ENCODE results near the gene LMNTD1. TPM values are rescaled to one million over a fixed set of nuclear protein-coding genes. Genes with fewer than 3 reads are reported as not detected.

The LMNTD1 gene
- total RNA-seq, 2 donors from 2014 or later: not detected

GRCh38 chr12:25524366-25524765 lies 28.7 kb downstream of the LMNTD1 start:
- H3K4me1 Mint-ChIP-seq: no peaks in the 10 kb centered on the region
- H3K27me3 Mint-ChIP-seq: no peaks in the 10 kb centered on the region
- no peak overlapping the region for H3K4me3 Mint-ChIP-seq
- no peaks in the 10 kb centered on the region for H3K36me3 Mint-ChIP-seq (ENCODE audit: low read depth)
- no peaks in the 10 kb centered on the region for H3K9me3 Mint-ChIP-seq
- no peak for ATAC-seq (replicated peaks)
- H3K27ac Mint-ChIP-seq: no peak overlapping the region

- H3K4me3 Mint-ChIP-seq: no peak overlapping the region
- ATAC-seq (replicated peaks): no peak
Observed at GRCh38 chr12:25521625-25522256, 31.3 kb downstream of the LMNTD1 start.

GRCh38 chr12:25518512-25518911 lies 34.6 kb downstream of the LMNTD1 start:
- H3K4me3 Mint-ChIP-seq: no peak overlapping the region
- H3K4me1 Mint-ChIP-seq: no peaks in the 10 kb centered on the region
- no peaks in the 10 kb centered on the region for H3K9me3 Mint-ChIP-seq
- ATAC-seq (replicated peaks): no peak
- H3K36me3 Mint-ChIP-seq (ENCODE audit: low read depth): no peaks in the 10 kb centered on the region
- no peaks in the 10 kb centered on the region for H3K27me3 Mint-ChIP-seq
- no peak overlapping the region for H3K27ac Mint-ChIP-seq

More at GRCh38 chr12:25521625-25522256, 31.3 kb downstream of the LMNTD1 start:
- H3K4me1 Mint-ChIP-seq: no peaks in the 10 kb centered on the region
- no peak overlapping the region for H3K27ac Mint-ChIP-seq
- no peaks in the 10 kb centered on the region for H3K27me3 Mint-ChIP-seq
- H3K36me3 Mint-ChIP-seq (ENCODE audit: low read depth): no peaks in the 10 kb centered on the region
- H3K9me3 Mint-ChIP-seq: no peaks in the 10 kb centered on the region

GRCh38 chr12:25504744-25505143 lies 48.3 kb downstream of the LMNTD1 start:
- Mint-ChIP-seq H3K4me3 (no peak overlapping the region), H3K36me3 (ENCODE audit: low read depth) (no peaks in the 10 kb centered on the region), H3K9me3 (no peaks in the 10 kb centered on the region), H3K27ac (no peak overlapping the region), H3K27me3 (peaks cover 15% of the 10 kb centered on the region), H3K4me1 (no peaks in the 10 kb centered on the region)
- ATAC-seq (replicated peaks): no peak

- Mint-ChIP-seq H3K4me1 (no peaks in the 10 kb centered on the region), H3K27me3 (peaks cover 17% of the 10 kb centered on the region), H3K4me3 (no peak overlapping the region), H3K9me3 (no peaks in the 10 kb centered on the region), H3K27ac (no peak overlapping the region), H3K36me3 (ENCODE audit: low read depth) (no peaks in the 10 kb centered on the region)
- no peak for ATAC-seq (replicated peaks)
Observed at GRCh38 chr12:25503666-25504065, 49.4 kb downstream of the LMNTD1 start.

- no peak for ATAC-seq (replicated peaks)
- H3K36me3 Mint-ChIP-seq (ENCODE audit: low read depth): no peaks in the 10 kb centered on the region
- no peak overlapping the region for H3K4me3 Mint-ChIP-seq
Observed at GRCh38 chr12:25502596-25502995, 50.5 kb downstream of the LMNTD1 start.

GRCh38 chr12:25502118-25502517 lies 51.0 kb downstream of the LMNTD1 start:
- no peaks in the 10 kb centered on the region for H3K9me3 Mint-ChIP-seq
- no peak overlapping the region for H3K4me3 Mint-ChIP-seq
- no peak for ATAC-seq (replicated peaks)
- no peaks in the 10 kb centered on the region for H3K4me1 Mint-ChIP-seq
- H3K36me3 Mint-ChIP-seq (ENCODE audit: low read depth): no peaks in the 10 kb centered on the region
- no peak overlapping the region for H3K27ac Mint-ChIP-seq
- H3K27me3 Mint-ChIP-seq: peaks cover 17% of the 10 kb centered on the region

More at GRCh38 chr12:25502596-25502995, 50.5 kb downstream of the LMNTD1 start:
- H3K27me3 Mint-ChIP-seq: peaks cover 17% of the 10 kb centered on the region
- no peak overlapping the region for H3K27ac Mint-ChIP-seq
- H3K9me3 Mint-ChIP-seq: no peaks in the 10 kb centered on the region
- no peaks in the 10 kb centered on the region for H3K4me1 Mint-ChIP-seq

GRCh38 chr12:25501549-25501948 lies 51.5 kb downstream of the LMNTD1 start:
- H3K27ac Mint-ChIP-seq: no peak overlapping the region
- H3K9me3 Mint-ChIP-seq: no peaks in the 10 kb centered on the region
- H3K27me3 Mint-ChIP-seq: peaks cover 17% of the 10 kb centered on the region
- H3K4me3 Mint-ChIP-seq: no peak overlapping the region
- no peaks in the 10 kb centered on the region for H3K36me3 Mint-ChIP-seq (ENCODE audit: low read depth)
- no peaks in the 10 kb centered on the region for H3K4me1 Mint-ChIP-seq
- no peak for ATAC-seq (replicated peaks)

- H3K4me3 Mint-ChIP-seq: no peak overlapping the region
- H3K9me3 Mint-ChIP-seq: no peaks in the 10 kb centered on the region
- H3K27me3 Mint-ChIP-seq: peaks cover 17% of the 10 kb centered on the region
- H3K27ac Mint-ChIP-seq: no peak overlapping the region
- no peaks in the 10 kb centered on the region for H3K36me3 Mint-ChIP-seq (ENCODE audit: low read depth)
- ATAC-seq (replicated peaks): no peak
- H3K4me1 Mint-ChIP-seq: no peaks in the 10 kb centered on the region
Observed at GRCh38 chr12:25500651-25501050, 52.4 kb downstream of the LMNTD1 start.

- Mint-ChIP-seq H3K9me3 (no peaks in the 10 kb centered on the region), H3K4me3 (no peak overlapping the region), H3K36me3 (ENCODE audit: low read depth) (no peaks in the 10 kb centered on the region), H3K27ac (no peak overlapping the region), H3K27me3 (peaks cover 24% of the 10 kb centered on the region), H3K4me1 (no peaks in the 10 kb centered on the region)
- ATAC-seq (replicated peaks): no peak
Observed at GRCh38 chr12:25497021-25497420, 56.1 kb downstream of the LMNTD1 start.

- peaks cover 23% of the 10 kb centered on the region for H3K27me3 Mint-ChIP-seq
- no peak for ATAC-seq (replicated peaks)
- H3K27ac Mint-ChIP-seq: no peak overlapping the region
- H3K9me3 Mint-ChIP-seq: no peaks in the 10 kb centered on the region
- H3K4me3 Mint-ChIP-seq: no peak overlapping the region
- no peaks in the 10 kb centered on the region for H3K4me1 Mint-ChIP-seq
- H3K36me3 Mint-ChIP-seq (ENCODE audit: low read depth): no peaks in the 10 kb centered on the region
Observed at GRCh38 chr12:25496098-25496587, 56.9 kb downstream of the LMNTD1 start.

GRCh38 chr12:25495331-25496097 lies 57.6 kb downstream of the LMNTD1 start:
- no peak overlapping the region for H3K27ac Mint-ChIP-seq
- no peak for ATAC-seq (replicated peaks)
- H3K4me3 Mint-ChIP-seq: no peak overlapping the region
- H3K4me1 Mint-ChIP-seq: no peaks in the 10 kb centered on the region
- peaks cover 24% of the 10 kb centered on the region for H3K27me3 Mint-ChIP-seq
- H3K36me3 Mint-ChIP-seq (ENCODE audit: low read depth): no peaks in the 10 kb centered on the region
- no peaks in the 10 kb centered on the region for H3K9me3 Mint-ChIP-seq

GRCh38 chr12:25494926-25495325 lies 58.2 kb downstream of the LMNTD1 start:
- no peak overlapping the region for H3K4me3 Mint-ChIP-seq
- ATAC-seq (replicated peaks): no peak
- no peaks in the 10 kb centered on the region for H3K9me3 Mint-ChIP-seq
- peaks cover 23% of the 10 kb centered on the region for H3K27me3 Mint-ChIP-seq
- H3K36me3 Mint-ChIP-seq (ENCODE audit: low read depth): no peaks in the 10 kb centered on the region
- no peaks in the 10 kb centered on the region for H3K4me1 Mint-ChIP-seq
- no peak overlapping the region for H3K27ac Mint-ChIP-seq

- H3K9me3 Mint-ChIP-seq: no peaks in the 10 kb centered on the region
- H3K36me3 Mint-ChIP-seq (ENCODE audit: low read depth): no peaks in the 10 kb centered on the region
- H3K27me3 Mint-ChIP-seq: peaks cover 19% of the 10 kb centered on the region
- H3K4me3 Mint-ChIP-seq: no peak overlapping the region
- no peaks in the 10 kb centered on the region for H3K4me1 Mint-ChIP-seq
- no peak overlapping the region for H3K27ac Mint-ChIP-seq
- no peak for ATAC-seq (replicated peaks)
Observed at GRCh38 chr12:25493682-25494081, 59.4 kb downstream of the LMNTD1 start.

All from activated T-helper 17 cell treated with anti-CD3 and anti-CD28 coated beads, Interleukin-2, amount 50 U/mL, for 72 hours (primary cell).